Stimulated activated naive CD8-positive, alpha-beta T cell treated with anti-CD3 and anti-CD28 coated beads, Interleukin-15, amount 100 ng/mL, for 72 hours (primary cell): ENCODE results near the gene KCNK7.

ENCODE experiments used
- ATAC-seq: fragments of 150-1000 bp; cut with Tn5 transposase; 2 replicates; pipeline ENCODE4 v1.10.0; 2021; ENCODE audit warnings: mild to moderate bottlenecking, moderate library complexity
- DNase-seq, 2 donors: peaks; one replicate each; pipeline ENCODE4 v3.0.0; 2021 to 2022
- H3K27ac Mint-ChIP-seq, 2 donors: one replicate each; pipeline ENCODE4 v1.8.0; 2022; ENCODE audit warnings: mild to moderate bottlenecking in 2 of 2, mixed read lengths in 2 of 2, moderate library complexity in 2 of 2
- H3K27me3 Mint-ChIP-seq: one replicate; pipeline ENCODE4 v1.8.0; 2022; ENCODE audit warnings: mixed read lengths
- H3K4me1 Mint-ChIP-seq: one replicate; pipeline ENCODE4 v1.8.0; 2022; ENCODE audit warnings: mild to moderate bottlenecking, mixed read lengths
- H3K4me3 Mint-ChIP-seq, 2 donors: one replicate each; pipeline ENCODE4 v1.8.0; 2022; ENCODE audit warnings: mild to moderate bottlenecking in 2 of 2, mixed read lengths in 2 of 2, moderate library complexity in 1 of 2
- H3K9me3 Mint-ChIP-seq, 2 donors: one replicate each; pipeline ENCODE4 v1.8.0; 2022; ENCODE audit warnings: mixed read lengths in 2 of 2

The KCNK7 gene

GRCh38 chr11:65554057-65554818, 41.4 kb downstream of the KCNK7 start:
- no peaks in the 10 kb centered on the region for H3K9me3 Mint-ChIP-seq
- H3K27ac Mint-ChIP-seq = peak overlapping the region; percentile 29 to 74
- H3K27me3 Mint-ChIP-seq = no peaks in the 10 kb centered on the region
- H3K4me1 Mint-ChIP-seq = peaks cover 81% of the 10 kb centered on the region
- DNase-seq (no peak), ATAC-seq (no peak)
- H3K4me3 Mint-ChIP-seq = peak overlapping the region; percentile 66 to 91

GRCh38 chr11:65553301-65554001, 42.1 kb downstream of the KCNK7 start:
- Mint-ChIP-seq H3K27me3 (no peaks in the 10 kb centered on the region), H3K4me3 (peak overlapping the region in 1 of 2 donors; percentile 91), H3K27ac (no peak overlapping the region), H3K4me1 (peaks cover 82% of the 10 kb centered on the region), H3K9me3 (no peaks in the 10 kb centered on the region)
- ATAC-seq = peak; percentile 63
- peak in 1 of 2 donors; percentile 73 for DNase-seq

DNA sequence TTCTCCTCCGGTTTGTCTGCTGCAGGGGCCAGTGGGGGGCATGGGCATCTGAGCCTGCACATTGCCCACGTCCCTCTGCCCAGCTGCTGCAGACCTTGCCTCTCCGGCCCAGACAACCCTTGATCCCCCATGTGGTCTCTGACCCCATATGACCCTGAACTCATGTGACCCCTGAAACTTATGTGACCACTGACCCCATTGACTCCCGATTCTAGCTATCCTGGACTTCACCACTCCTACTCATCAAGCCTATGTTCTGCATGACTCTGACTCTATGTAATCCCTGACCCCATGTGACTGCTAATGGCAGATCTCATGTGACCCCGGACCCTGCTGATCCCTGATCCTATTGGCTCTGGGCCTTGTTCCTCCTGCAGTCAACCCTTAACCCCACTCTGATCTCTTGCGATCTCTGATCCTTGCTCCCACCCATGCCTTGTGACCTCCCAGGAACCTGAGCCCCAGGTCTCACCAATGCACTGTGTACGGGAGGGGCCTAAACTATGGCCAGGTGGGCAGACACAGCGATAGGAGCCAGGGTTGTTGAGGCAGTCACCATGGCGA, 43.1 kb downstream of the KCNK7 start:
- Mint-ChIP-seq H3K9me3 (no peaks in the 10 kb centered on the region), H3K4me3 (peak overlapping the region; percentile 4 to 6), H3K4me1 (peaks cover 91% of the 10 kb centered on the region), H3K27ac (peak overlapping the region in 1 of 2 donors; percentile 4), H3K27me3 (no peaks in the 10 kb centered on the region)
- no peak for DNase-seq
- no peak for ATAC-seq

DNA sequence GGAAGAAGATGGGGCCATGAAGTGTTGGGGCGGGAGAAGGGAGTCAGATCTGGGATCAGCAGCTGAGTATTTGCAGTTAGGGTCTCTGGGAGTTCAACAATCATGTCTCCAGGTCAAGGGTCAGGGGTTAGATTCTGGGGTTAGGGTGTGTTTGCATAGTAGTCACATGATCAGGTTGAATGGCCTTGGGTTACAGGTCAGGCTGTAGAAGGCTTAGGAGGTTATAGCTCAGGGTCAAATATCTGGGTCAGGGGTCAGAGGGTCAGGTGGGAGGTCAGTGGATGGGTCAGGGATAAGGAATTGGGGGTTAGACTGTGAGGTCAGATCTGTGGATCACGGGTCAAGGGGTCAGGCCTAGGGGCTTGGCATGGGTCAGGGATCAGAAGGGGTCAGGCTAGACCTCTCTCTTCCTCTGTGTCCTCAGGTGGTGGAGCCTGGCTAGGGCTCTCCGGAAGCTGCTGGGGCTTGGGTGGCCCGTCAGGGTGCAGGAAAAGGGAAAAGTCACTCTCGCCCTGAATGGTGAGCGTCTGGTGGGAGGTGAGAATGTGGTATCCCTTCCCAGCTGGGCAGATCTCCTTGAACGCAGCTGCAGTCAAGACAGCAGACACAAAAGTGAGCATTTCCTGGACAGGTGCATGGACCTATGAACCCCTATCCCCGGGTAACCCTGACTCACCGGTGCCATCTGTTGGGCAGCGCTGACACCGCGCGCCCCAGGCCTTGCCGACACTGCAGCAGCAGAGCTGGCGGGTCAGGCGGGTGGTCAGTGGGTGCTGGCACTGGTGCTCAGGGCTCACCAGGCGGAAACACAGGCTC, 43.8 kb downstream of the KCNK7 start:
- Mint-ChIP-seq H3K4me3 (peak overlapping the region in 1 of 2 donors; percentile 6), H3K4me1 (peaks cover 91% of the 10 kb centered on the region), H3K27ac (peak overlapping the region; percentile 9 to 65), H3K27me3 (no peaks in the 10 kb centered on the region), H3K9me3 (no peaks in the 10 kb centered on the region)
- DNase-seq (peak in 1 of 2 donors; percentile 57), ATAC-seq (peak; percentile 50)

DNA sequence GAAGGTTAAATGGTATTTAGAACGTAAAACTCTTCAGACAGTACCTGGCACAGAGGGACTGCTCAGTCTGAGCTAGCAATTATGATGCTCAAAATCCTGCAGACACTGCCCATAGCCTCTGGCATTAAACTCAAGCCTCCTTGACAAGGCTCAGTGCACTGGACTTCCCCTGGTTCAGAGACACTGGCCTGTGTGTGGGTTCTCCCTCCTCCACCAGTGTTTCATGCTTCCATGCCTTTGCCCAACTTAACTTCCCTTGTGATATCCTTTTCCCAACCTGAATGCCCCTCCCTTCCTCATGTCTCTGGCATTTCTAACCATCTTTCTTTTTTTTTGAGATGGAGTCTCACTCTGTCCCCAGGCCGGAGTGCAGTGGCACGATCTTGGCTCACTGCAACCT, 46.5 kb downstream of the KCNK7 start:
- ATAC-seq (no peak), DNase-seq (no peak)
- Mint-ChIP-seq H3K27me3 (no peaks in the 10 kb centered on the region), H3K9me3 (no peaks in the 10 kb centered on the region), H3K4me1 (peaks cover 82% of the 10 kb centered on the region), H3K27ac (no peak overlapping the region), H3K4me3 (no peak overlapping the region)

DNA sequence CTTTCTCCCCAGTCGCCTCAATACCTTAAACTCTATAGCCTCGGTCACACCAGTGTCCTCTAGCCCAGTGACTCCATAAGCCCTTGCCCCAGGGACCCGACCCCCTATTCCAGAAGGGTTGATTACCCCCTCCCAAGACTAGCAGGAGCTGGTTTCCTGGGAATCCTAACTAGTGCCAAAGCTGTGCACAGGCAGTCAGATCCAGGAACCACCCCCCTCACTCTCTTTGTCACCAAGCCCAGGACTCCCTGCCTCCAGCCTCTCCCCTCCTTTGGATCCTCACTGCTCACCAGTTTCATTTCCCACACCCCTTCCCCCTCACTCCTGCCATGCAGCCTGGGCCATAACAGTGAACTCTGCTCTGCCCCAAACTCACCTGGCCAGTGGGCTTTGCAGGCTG, 47.2 kb downstream of the KCNK7 start:
- Mint-ChIP-seq H3K4me1 (peaks cover 76% of the 10 kb centered on the region), H3K27me3 (no peaks in the 10 kb centered on the region), H3K27ac (peak overlapping the region; percentile 20 to 74), H3K9me3 (no peaks in the 10 kb centered on the region), H3K4me3 (peak overlapping the region; percentile 36 to 65)
- DNase-seq = no peak
- ATAC-seq = no peak

DNA sequence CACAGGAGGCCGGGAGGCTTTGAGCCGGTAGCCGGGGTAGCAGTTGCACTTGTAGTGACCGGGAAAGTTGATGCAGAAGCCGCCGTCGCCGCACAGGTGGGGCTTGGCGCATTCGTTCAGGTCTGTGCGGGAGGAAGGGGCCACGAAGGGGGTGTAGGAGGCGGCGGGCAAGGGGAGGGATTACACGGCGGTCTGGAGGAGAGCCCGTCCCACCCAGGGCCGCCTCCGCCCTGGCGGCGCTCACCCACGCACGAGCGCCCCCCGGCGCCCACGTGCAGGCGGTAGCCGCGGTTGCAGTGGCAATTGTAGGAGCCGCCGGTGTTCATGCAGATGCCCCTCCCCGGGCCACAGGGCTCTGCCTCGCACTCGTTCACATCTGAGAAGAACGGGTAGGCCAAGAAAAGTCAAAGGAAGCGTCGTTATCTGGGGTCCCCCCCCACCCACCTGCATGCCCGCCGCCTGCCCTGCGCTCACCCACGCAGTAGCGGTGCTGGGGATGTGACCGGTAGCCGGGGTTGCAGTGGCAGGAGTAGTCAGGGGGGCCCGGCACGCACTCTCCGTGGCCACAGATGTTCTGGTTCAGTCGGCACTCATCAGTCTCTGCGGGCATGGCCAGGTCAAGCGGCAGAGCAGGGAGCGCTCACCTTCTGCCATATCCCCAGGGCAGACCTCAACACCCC, 48.0 kb downstream of the KCNK7 start:
- no peak overlapping the region for H3K27ac Mint-ChIP-seq
- DNase-seq = no peak
- ATAC-seq = no peak
- H3K27me3 Mint-ChIP-seq = no peaks in the 10 kb centered on the region
- peaks cover 68% of the 10 kb centered on the region for H3K4me1 Mint-ChIP-seq
- no peaks in the 10 kb centered on the region for H3K9me3 Mint-ChIP-seq
- peak overlapping the region; percentile 36 to 85 for H3K4me3 Mint-ChIP-seq

GRCh38 chr11:65546217-65546958, 49.2 kb downstream of the KCNK7 start:
- H3K4me1 Mint-ChIP-seq = peaks cover 64% of the 10 kb centered on the region
- peak; percentile 95 to 98 for DNase-seq
- peak overlapping the region; percentile 80 to 85 for H3K4me3 Mint-ChIP-seq

DNA sequence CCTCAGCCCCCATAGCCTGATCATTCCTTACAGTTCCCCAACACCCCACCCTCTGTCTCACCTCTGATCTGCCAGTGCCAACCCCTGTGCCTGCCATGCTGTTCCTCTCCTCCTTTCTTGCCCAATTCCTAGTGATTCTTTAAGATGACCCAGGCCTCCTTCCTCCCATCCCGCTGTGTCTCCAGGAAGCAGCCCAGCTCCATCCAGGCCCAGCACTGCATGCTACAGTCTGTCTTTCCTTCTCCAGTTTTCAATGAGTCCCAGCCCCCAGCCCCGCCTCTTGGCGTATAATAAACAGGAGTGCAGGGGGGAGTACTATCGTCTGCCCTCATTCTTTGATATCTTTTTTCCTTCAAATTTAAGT, 49.8 kb downstream of the KCNK7 start:
- H3K4me3 Mint-ChIP-seq = peak overlapping the region; percentile 40 to 85
- H3K9me3 Mint-ChIP-seq = no peaks in the 10 kb centered on the region
- H3K4me1 Mint-ChIP-seq = peaks cover 64% of the 10 kb centered on the region
- ATAC-seq = no peak
- H3K27me3 Mint-ChIP-seq = no peaks in the 10 kb centered on the region
- peak overlapping the region in 1 of 2 donors; percentile 29 for H3K27ac Mint-ChIP-seq
- DNase-seq = no peak

More at GRCh38 chr11:65546217-65546958, 49.2 kb downstream of the KCNK7 start:
- H3K27me3 Mint-ChIP-seq = no peaks in the 10 kb centered on the region
- peak; percentile 87 for ATAC-seq
- peak overlapping the region; percentile 34 to 54 for H3K27ac Mint-ChIP-seq
- no peaks in the 10 kb centered on the region for H3K9me3 Mint-ChIP-seq
